Measurements from ENCODE around the gene TNFAIP2. TPM values are rescaled to one million over a fixed set of nuclear protein-coding genes. Genes with fewer than 3 reads are reported as not detected.

Gene TNFAIP2
- total and polyA plus RNA-seq, 3 donors from 2014 or later: 44.9 to 92.8 (median 51.8) TPM

- intact Hi-C loops (cut with DNase I; ENCODE audit: low total_unique reads): loop anchor here (10.0 kb wide), 1 partner anchor 154 kb away; no protein-coding TSS in a partner anchor
- no peaks in the 10 kb centered on the region for H3K9me3 ChIP-seq
- 51 to 54% methylated on average over 11 to 18 of the region's 18 CpGs for WGBS, 2 donors
- peak overlapping the region; percentile 37 to 83 for H3K27ac ChIP-seq
- DNase-seq: no peak
- no peaks in the 10 kb centered on the region for H3K27me3 ChIP-seq
- H3K4me3 ChIP-seq: peak overlapping the region in 1 of 2 donors; percentile 64
- H3K4me1 ChIP-seq: peaks cover 33% of the 10 kb centered on the region
- H3K36me3 ChIP-seq (ENCODE audit: low read depth, missing control alignments): no peaks in the 10 kb centered on the region
- TF ChIP-seq CTCF (IDR thresholded peaks at IDR 0.05) (no peak), POLR2A (IDR thresholded peaks at IDR 0.05) (no peak)
These were observed 2.0 kb upstream of the TNFAIP2 start for GRCh38 chr14:103121121-103121845.

GRCh38 chr14:103121846-103122584, 1.2 kb upstream of the TNFAIP2 start:
- H3K36me3 ChIP-seq (ENCODE audit: low read depth, missing control alignments): no peaks in the 10 kb centered on the region
- peak overlapping the region; percentile 37 to 83 for H3K27ac ChIP-seq
- H3K27me3 ChIP-seq: no peaks in the 10 kb centered on the region
- H3K4me1 ChIP-seq: peaks cover 37% of the 10 kb centered on the region
- DNase-seq: peak; percentile 72
- peak overlapping the region in 1 of 2 donors; percentile 64 for H3K4me3 ChIP-seq
- no peaks in the 10 kb centered on the region for H3K9me3 ChIP-seq
- intact Hi-C loops (cut with DNase I; ENCODE audit: low total_unique reads): loop anchor here (10.0 kb wide), 1 partner anchor 153 kb away; no protein-coding TSS in a partner anchor
- 0 to 12% methylated on average over 5 to 21 of the region's 23 CpGs for WGBS, 2 donors
- TF ChIP-seq POLR2A (IDR thresholded peaks at IDR 0.05) (no peak), CTCF (IDR thresholded peaks at IDR 0.05) (no peak)

GRCh38 chr14:103122585-103122946, 695 bp upstream of the TNFAIP2 start:
- intact Hi-C loops (cut with DNase I; ENCODE audit: low total_unique reads): loop anchor here (10.0 kb wide), 1 partner anchor 152 kb away; no protein-coding TSS in a partner anchor
- Histone ChIP-seq H3K36me3 (ENCODE audit: low read depth, missing control alignments) (no peaks in the 10 kb centered on the region), H3K4me1 (peaks cover 37% of the 10 kb centered on the region), H3K4me3 (peak overlapping the region; percentile 58 to 64), H3K27ac (peak overlapping the region; percentile 37 to 83), H3K27me3 (no peaks in the 10 kb centered on the region), H3K9me3 (no peaks in the 10 kb centered on the region)
- TF ChIP-seq POLR2A (IDR thresholded peaks at IDR 0.05) (no peak), CTCF (IDR thresholded peaks at IDR 0.05) (no peak)
- no peak for DNase-seq
- 10 to 34% methylated on average over 6 to 15 of the region's 15 CpGs for WGBS, 2 donors

- no peaks in the 10 kb centered on the region for H3K9me3 ChIP-seq
- H3K27me3 ChIP-seq: no peaks in the 10 kb centered on the region
- peak in 2 of 3 experiments; percentile 3 to 31 for TF ChIP-seq CTCF (IDR thresholded peaks at IDR 0.05)
- no peak for TF ChIP-seq POLR2A (IDR thresholded peaks at IDR 0.05)
- 29 to 52% methylated on average over 21 to 46 of the region's 48 CpGs for WGBS, 2 donors
- H3K36me3 ChIP-seq (ENCODE audit: low read depth, missing control alignments): no peaks in the 10 kb centered on the region
- intact Hi-C loops (cut with DNase I; ENCODE audit: low total_unique reads): loop anchor here (10.0 kb wide), 1 partner anchor 151 kb away; no protein-coding TSS in a partner anchor
- peak; percentile 62 for DNase-seq
- H3K27ac ChIP-seq: peak overlapping the region in 1 of 2 donors; percentile 83
- peaks cover 30% of the 10 kb centered on the region for H3K4me1 ChIP-seq
- H3K4me3 ChIP-seq: peak overlapping the region; percentile 58 to 64
These were observed 606 bp downstream of the TNFAIP2 start for GRCh38 chr14:103123634-103124500.

Measured in testis (tissue), 3 donors.